DOHH2 (cell line): ENCODE measurements around the gene SERTAD2.

ENCODE experiments used
- CTCF ChIP-seq: fragments of 200-600 bp; sonication (generic); IDR thresholded peaks from one replicate; pipeline ENCODE4 v1.5.1; 2014; ENCODE audit warnings: antibody characterized with exemption, mild to moderate bottlenecking, low read depth, low read length; ENCODE audit not compliant: poor library complexity, severe bottlenecking
- EZH2phosphoT487 ChIP-seq: fragments of 200-600 bp; sonication (generic); IDR thresholded peaks from 2 replicates; pipeline ENCODE4 v1.6.1; 2017; ENCODE audit warnings: borderline replicate concordance, mild to moderate bottlenecking, antibody characterized with exemption, low read length, moderate library complexity, mixed read lengths

DNA sequence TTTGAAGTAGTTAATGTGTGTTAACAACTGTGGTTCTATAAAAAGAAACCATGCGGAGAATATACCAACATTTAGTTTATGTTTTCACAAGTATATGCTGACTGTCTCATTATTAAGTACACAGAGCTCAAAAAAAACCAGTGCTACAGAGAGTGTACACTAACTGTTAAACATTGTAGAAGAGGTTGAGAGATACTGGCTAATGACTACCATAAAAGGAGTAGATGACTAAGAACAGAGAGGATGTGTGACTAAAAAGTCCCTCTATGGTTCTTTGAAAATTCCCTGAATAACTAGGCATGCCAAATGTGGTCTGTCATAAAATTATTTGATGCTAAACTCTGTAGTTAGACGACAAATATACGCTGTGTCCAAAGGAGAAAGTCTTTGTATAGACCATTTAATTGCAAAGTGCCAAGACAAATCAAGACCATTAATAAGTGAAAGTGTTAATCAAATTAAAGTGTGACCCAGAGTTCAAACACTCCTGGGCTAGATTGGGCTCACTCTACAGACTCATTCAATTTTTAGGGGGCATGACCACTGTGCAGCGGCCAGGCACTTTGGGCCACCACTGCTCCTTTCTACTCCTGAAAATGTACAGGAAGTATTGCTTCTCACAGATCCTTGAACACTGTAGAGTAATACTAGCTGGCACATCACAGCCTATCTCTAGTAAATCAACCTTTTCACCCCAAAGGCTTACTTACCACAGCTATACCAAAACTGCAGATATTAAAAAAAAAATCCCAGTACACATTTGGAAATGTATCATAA is 45.1 kb upstream of the SERTAD2 start:
- TF ChIP-seq CTCF, result no peak
- no peak for TF ChIP-seq EZH2phosphoT487
